ENCODE measurements around the gene GAS2. TPM values are rescaled to one million over a fixed set of nuclear protein-coding genes. Genes with fewer than 3 reads are reported as not detected.

GAS2 gene
- polyA plus RNA-seq, 1 donor from 2014 or later: 8.0 TPM

DNA sequence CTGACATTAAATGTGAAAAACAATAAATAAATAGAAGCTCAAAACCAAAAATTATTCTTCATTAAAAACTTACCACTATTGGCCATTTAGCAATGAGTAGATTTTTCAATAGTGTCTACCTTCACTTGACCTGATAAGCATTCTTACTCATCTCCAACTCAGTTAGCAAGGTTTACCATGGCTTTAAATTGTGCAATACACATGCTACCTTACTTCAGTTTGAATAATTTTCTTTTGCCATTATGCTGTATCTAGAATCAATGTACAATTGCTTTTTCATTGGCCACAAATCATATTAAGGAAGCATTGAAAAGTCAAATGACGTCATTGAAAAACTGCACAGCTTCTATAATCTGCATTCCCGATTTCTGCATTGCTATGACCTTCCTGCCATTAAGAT, 98.3 kb downstream of the GAS2 start:
- Histone ChIP-seq H3K9me3 (ENCODE audit: low read length) (no peaks in the 10 kb centered on the region), H3K4me3 (ENCODE audit: low read length) (no peak overlapping the region), H4K20me1 (ENCODE audit: insufficient read depth) (no peaks in the 10 kb centered on the region), H3K79me2 (replicated peaks; ENCODE audit: insufficient read depth, low read length) (no peaks in the 10 kb centered on the region), H3K9me2 (ENCODE audit: insufficient read depth, low read length) (no peaks in the 10 kb centered on the region), H3K9ac (ENCODE audit: low read length) (no peak overlapping the region), H3K4me2 (ENCODE audit: low read length) (no peak overlapping the region), H3F3A (ENCODE audit: insufficient read depth, low read length, poor library complexity, severe bottlenecking) (no peaks in the 10 kb centered on the region), H3K27ac (ENCODE audit: low read length) (no peak overlapping the region), H3K27me3 (ENCODE audit: insufficient read depth, low read depth, low read length) (no peaks in the 10 kb centered on the region), H2AFZ (ENCODE audit: low read depth, low read length) (no peak overlapping the region), H3K36me3 (ENCODE audit: insufficient read depth, low read length) (no peaks in the 10 kb centered on the region)
- TF ChIP-seq EP300 (conservative IDR thresholded peaks at IDR 0.05; ENCODE audit: poor library complexity, severe bottlenecking): no peak
- no peak for TF ChIP-seq SMC3 (conservative IDR thresholded peaks at IDR 0.05; ENCODE audit: poor library complexity)
- no peak for TF ChIP-seq MXI1 (conservative IDR thresholded peaks at IDR 0.05; ENCODE audit: poor library complexity, severe bottlenecking)
- TF ChIP-seq, protein P1, sequence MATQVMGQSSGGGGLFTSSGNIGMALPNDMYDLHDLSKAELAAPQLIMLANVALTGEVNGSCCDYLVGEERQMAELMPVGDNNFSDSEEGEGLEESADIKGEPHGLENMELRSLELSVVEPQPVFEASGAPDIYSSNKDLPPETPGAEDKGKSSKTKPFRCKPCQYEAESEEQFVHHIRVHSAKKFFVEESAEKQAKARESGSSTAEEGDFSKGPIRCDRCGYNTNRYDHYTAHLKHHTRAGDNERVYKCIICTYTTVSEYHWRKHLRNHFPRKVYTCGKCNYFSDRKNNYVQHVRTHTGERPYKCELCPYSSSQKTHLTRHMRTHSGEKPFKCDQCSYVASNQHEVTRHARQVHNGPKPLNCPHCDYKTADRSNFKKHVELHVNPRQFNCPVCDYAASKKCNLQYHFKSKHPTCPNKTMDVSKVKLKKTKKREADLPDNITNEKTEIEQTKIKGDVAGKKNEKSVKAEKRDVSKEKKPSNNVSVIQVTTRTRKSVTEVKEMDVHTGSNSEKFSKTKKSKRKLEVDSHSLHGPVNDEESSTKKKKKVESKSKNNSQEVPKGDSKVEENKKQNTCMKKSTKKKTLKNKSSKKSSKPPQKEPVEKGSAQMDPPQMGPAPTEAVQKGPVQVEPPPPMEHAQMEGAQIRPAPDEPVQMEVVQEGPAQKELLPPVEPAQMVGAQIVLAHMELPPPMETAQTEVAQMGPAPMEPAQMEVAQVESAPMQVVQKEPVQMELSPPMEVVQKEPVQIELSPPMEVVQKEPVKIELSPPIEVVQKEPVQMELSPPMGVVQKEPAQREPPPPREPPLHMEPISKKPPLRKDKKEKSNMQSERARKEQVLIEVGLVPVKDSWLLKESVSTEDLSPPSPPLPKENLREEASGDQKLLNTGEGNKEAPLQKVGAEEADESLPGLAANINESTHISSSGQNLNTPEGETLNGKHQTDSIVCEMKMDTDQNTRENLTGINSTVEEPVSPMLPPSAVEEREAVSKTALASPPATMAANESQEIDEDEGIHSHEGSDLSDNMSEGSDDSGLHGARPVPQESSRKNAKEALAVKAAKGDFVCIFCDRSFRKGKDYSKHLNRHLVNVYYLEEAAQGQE (IDR thresholded peaks at IDR 0.05; ENCODE audit: borderline replicate concordance): no peak
- TF ChIP-seq, protein P2, sequence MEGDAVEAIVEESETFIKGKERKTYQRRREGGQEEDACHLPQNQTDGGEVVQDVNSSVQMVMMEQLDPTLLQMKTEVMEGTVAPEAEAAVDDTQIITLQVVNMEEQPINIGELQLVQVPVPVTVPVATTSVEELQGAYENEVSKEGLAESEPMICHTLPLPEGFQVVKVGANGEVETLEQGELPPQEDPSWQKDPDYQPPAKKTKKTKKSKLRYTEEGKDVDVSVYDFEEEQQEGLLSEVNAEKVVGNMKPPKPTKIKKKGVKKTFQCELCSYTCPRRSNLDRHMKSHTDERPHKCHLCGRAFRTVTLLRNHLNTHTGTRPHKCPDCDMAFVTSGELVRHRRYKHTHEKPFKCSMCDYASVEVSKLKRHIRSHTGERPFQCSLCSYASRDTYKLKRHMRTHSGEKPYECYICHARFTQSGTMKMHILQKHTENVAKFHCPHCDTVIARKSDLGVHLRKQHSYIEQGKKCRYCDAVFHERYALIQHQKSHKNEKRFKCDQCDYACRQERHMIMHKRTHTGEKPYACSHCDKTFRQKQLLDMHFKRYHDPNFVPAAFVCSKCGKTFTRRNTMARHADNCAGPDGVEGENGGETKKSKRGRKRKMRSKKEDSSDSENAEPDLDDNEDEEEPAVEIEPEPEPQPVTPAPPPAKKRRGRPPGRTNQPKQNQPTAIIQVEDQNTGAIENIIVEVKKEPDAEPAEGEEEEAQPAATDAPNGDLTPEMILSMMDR (IDR thresholded peaks at IDR 0.05; ENCODE audit: poor library complexity, severe bottlenecking): no peak
- no peak for TF ChIP-seq EZH2 (IDR thresholded peaks at IDR 0.05; ENCODE audit: borderline replicate concordance, insufficient read depth, low read length, poor library complexity, severe bottlenecking)
- no peak for TF ChIP-seq TAF1 (IDR thresholded peaks at IDR 0.05; ENCODE audit: low read depth)
- TF ChIP-seq RAD21 (conservative IDR thresholded peaks at IDR 0.05): no peak
- TF ChIP-seq POLR2AphosphoS5 (IDR thresholded peaks at IDR 0.05): no peak

DNA sequence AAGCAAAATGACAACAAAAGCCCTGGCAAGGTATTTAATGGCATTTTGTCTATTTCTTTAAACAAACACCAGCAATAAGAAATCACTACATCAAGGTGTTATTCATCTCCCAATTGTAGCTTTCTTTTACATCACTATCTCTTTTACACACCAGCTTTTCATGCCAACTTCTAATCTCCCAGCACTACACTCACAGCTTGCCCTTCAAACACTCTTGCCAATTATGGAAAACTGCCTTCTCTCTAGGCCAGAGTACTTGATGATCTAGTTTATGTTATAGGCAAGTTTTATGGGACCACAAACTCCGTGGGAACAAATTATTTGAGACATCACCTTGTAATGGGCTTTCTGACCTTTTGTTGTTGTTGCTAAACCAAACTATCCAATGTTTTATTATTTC, 101.9 kb downstream of the GAS2 start:
- Histone ChIP-seq H3K27ac (ENCODE audit: low read length) (peak overlapping the region; percentile 79), H4K20me1 (ENCODE audit: insufficient read depth) (no peaks in the 10 kb centered on the region), H3K4me3 (ENCODE audit: low read length) (no peak overlapping the region), H3K36me3 (ENCODE audit: insufficient read depth, low read length) (no peaks in the 10 kb centered on the region), H3K27me3 (ENCODE audit: insufficient read depth, low read depth, low read length) (no peaks in the 10 kb centered on the region), H3K9me2 (ENCODE audit: insufficient read depth, low read length) (no peaks in the 10 kb centered on the region), H3K9ac (ENCODE audit: low read length) (peak overlapping the region; percentile 9), H3K79me2 (replicated peaks; ENCODE audit: insufficient read depth, low read length) (no peaks in the 10 kb centered on the region), H3K4me2 (ENCODE audit: low read length) (no peak overlapping the region), H3F3A (ENCODE audit: insufficient read depth, low read length, poor library complexity, severe bottlenecking) (no peaks in the 10 kb centered on the region), H3K9me3 (ENCODE audit: low read length) (no peaks in the 10 kb centered on the region), H2AFZ (ENCODE audit: low read depth, low read length) (no peak overlapping the region)
- no peak for TF ChIP-seq EP300 (conservative IDR thresholded peaks at IDR 0.05; ENCODE audit: poor library complexity, severe bottlenecking)
- TF ChIP-seq, protein P2 (IDR thresholded peaks at IDR 0.05; ENCODE audit: poor library complexity, severe bottlenecking): no peak
- TF ChIP-seq MXI1 (conservative IDR thresholded peaks at IDR 0.05; ENCODE audit: poor library complexity, severe bottlenecking): no peak
- no peak for TF ChIP-seq SMC3 (conservative IDR thresholded peaks at IDR 0.05; ENCODE audit: poor library complexity)
- TF ChIP-seq EZH2 (IDR thresholded peaks at IDR 0.05; ENCODE audit: borderline replicate concordance, insufficient read depth, low read length, poor library complexity, severe bottlenecking): no peak
- TF ChIP-seq, protein P1 (IDR thresholded peaks at IDR 0.05; ENCODE audit: borderline replicate concordance): no peak
- no peak for TF ChIP-seq RAD21 (conservative IDR thresholded peaks at IDR 0.05)
- TF ChIP-seq POLR2AphosphoS5 (IDR thresholded peaks at IDR 0.05): no peak

Data from neural cell (in vitro differentiated cells).